ENCODE measurements around the gene ABCD1. TPM values are rescaled to one million over a fixed set of nuclear protein-coding genes. Genes with fewer than 3 reads are reported as not detected.

Gene ABCD1
- total and polyA plus RNA-seq, 10 of the 15 experiments (the other 5 are each of a cell fraction or from before 2014, with no cell fraction given) = 0.13 to 6.5 (median 1.4) TPM

DNA sequence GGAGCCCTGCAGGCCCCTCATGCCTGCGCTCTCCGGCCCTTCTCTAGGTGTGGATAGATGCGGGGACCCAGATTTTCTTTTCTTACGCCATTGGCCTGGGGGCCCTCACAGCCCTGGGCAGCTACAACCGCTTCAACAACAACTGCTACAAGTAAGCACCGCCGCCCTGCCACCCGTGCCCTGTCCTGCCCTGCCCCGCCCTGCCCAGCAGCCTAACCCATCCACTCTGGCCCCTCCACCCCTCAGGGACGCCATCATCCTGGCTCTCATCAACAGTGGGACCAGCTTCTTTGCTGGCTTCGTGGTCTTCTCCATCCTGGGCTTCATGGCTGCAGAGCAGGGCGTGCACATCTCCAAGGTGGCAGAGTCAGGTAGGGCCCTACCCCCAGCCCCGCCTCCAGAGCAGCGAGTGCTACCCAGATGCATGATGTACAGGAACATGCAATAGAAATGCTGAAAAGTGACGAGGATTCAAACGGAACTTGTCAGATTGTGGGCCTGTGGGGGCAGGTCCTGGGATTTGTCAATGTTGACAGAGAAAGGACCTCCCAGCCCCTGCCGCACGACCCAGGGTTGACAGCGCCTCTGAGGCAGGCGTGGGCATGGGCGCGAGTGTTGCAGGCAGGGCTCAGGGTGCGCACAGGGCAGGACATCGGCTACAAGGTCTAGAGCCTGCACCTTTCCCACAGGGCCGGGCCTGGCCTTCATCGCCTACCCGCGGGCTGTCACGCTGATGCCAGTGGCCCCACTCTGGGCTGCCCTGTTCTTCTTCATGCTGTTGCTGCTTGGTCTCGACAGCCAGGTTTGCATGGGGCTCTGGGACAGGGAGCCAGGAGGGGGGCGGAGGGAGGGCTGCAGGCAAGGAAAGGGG lies 31.2 kb upstream of the ABCD1 start:
- ChIA-PET CTCF (no interaction called here), SMC1A (ENCODE audit: uncharacterized antibody, unreplicated experiment) (no interaction called here), POLR2A (no interaction called here), RAD21 (ENCODE audit: unreplicated experiment) (no interaction called here)
- no peak overlapping the region for H2AFZ ChIP-seq (ENCODE audit: control insufficient read depth, low read depth, low read length)
- in situ Hi-C loops (cut with MboI) = no loop called here
- H3K4me3 ChIP-seq = no peak overlapping the region
- H3K4me2 ChIP-seq (ENCODE audit: control insufficient read depth, insufficient read depth) = no peak overlapping the region
- DNase-seq (ENCODE audit: low read depth, low spot score) (no peak), ATAC-seq (no peak), FAIRE-seq (no peak)
- TF ChIP-seq CHD1 (IDR thresholded peaks at IDR 0.05; ENCODE audit: low read depth, low read length) (no peak), ASH2L (IDR thresholded peaks at IDR 0.05; ENCODE audit: borderline replicate concordance, low read depth) (no peak), IRF4 (IDR thresholded peaks at IDR 0.05; ENCODE audit: low read depth, low read length) (no peak), JUND (IDR thresholded peaks at IDR 0.05; ENCODE audit: low read depth, low read length) (no peak), POLR2AphosphoS5 (IDR thresholded peaks at IDR 0.05; ENCODE audit: low read length) (no peak), YY1 (IDR thresholded peaks at IDR 0.05; ENCODE audit: low read depth, low read length) (no peak), LARP7 (IDR thresholded peaks at IDR 0.05) (no peak), EED (IDR thresholded peaks at IDR 0.05; ENCODE audit: low read depth) (no peak), NFYB (IDR thresholded peaks at IDR 0.05; ENCODE audit: insufficient read depth, low read depth, low read length) (no peak), TCF3 (IDR thresholded peaks at IDR 0.05; ENCODE audit: borderline replicate concordance, insufficient read depth, low read depth, low read length) (no peak), NR2C2 (IDR thresholded peaks at IDR 0.05; ENCODE audit: borderline replicate concordance, control insufficient read depth, insufficient read length, low read depth) (no peak), SPI1 (IDR thresholded peaks at IDR 0.05; ENCODE audit: borderline replicate concordance, insufficient read depth, low read depth, low read length) (no peak), STAT1 (conservative IDR thresholded peaks at IDR 0.05) (no peak), TCF7 (IDR thresholded peaks at IDR 0.05; ENCODE audit: borderline replicate concordance) (no peak), ZBED1 (IDR thresholded peaks at IDR 0.05; ENCODE audit: borderline replicate concordance) (no peak), POLR2AphosphoS2 (IDR thresholded peaks at IDR 0.05; ENCODE audit: low read depth, low read length) (no peak), IRF3 (IDR thresholded peaks at IDR 0.05) (no peak), ESRRA (IDR thresholded peaks at IDR 0.05; ENCODE audit: low read length) (no peak), SUZ12 (IDR thresholded peaks at IDR 0.05; ENCODE audit: unreplicated experiment) (no peak)
- TF ChIP-seq, protein P1, sequence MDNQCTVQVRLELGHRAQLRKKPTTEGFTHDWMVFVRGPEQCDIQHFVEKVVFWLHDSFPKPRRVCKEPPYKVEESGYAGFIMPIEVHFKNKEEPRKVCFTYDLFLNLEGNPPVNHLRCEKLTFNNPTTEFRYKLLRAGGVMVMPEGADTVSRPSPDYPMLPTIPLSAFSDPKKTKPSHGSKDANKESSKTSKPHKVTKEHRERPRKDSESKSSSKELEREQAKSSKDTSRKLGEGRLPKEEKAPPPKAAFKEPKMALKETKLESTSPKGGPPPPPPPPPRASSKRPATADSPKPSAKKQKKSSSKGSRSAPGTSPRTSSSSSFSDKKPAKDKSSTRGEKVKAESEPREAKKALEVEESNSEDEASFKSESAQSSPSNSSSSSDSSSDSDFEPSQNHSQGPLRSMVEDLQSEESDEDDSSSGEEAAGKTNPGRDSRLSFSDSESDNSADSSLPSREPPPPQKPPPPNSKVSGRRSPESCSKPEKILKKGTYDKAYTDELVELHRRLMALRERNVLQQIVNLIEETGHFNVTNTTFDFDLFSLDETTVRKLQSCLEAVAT (IDR thresholded peaks at IDR 0.05) = no peak
- H3K36me3 ChIP-seq (ENCODE audit: control insufficient read depth in 2 of 2, insufficient read depth in 2 of 2, low read length in 1 of 2) = no peaks in the 10 kb centered on the region
- 61% methylated on average over 19 of the region's 31 CpGs for WGBS (ENCODE audit: insufficient coverage, insufficient replicate concordance, low lambda C conversion rate, missing lambda C conversion rate)
- H3K9me3 ChIP-seq (replicated peaks; ENCODE audit: control insufficient read depth, insufficient read depth, low read length) = no peaks in the 10 kb centered on the region
- H3K27ac ChIP-seq (ENCODE audit: control insufficient read depth, insufficient read depth) = no peak overlapping the region
- H3K4me1 ChIP-seq (ENCODE audit: control insufficient read depth, insufficient read depth, low read length) = no peaks in the 10 kb centered on the region
- H3K9ac ChIP-seq (ENCODE audit: control insufficient read depth, insufficient read depth, low read length) = no peak overlapping the region
- intact Hi-C loops (cut with micrococcal nuclease; ENCODE audit: unreplicated experiment) = no loop called here
- BruUV-seq (replicated peaks) = no TSS peak
- no peaks in the 10 kb centered on the region for H3K27me3 ChIP-seq (replicated peaks in 1 of 2; ENCODE audit: control insufficient read depth in 2 of 2, insufficient read depth in 2 of 2, low read length in 1 of 2)
- no peaks in the 10 kb centered on the region for H4K20me1 ChIP-seq (ENCODE audit: control insufficient read depth, insufficient read depth)
- no peaks in the 10 kb centered on the region for H3K79me2 ChIP-seq (ENCODE audit: control insufficient read depth, insufficient read depth, low read length)
